Measurements from ENCODE around the gene CLASRP.

Gene CLASRP

DNA sequence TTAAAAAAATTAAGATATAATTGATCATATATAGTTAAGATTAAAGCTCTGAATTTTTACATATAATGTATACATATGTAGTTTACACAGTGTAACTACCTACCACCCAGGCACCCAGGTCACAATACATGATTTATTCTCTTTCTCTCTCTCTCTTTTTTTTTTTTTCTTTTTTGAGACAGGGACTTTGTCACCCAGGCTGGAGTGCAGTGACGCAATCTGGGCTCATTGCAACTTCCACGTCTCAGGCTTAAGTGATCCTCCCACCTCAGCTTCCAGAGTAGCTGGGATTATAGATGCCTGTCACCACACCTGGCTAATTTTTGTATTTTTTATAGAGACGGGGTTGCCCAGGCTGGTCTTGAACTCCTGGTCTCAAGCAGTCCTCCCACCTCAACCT lies 18.8 kb upstream of the CLASRP start:
- in situ Hi-C loops (cut with HindIII; ENCODE audit: low sequenced_read_pairs) = loop anchor here (10.0 kb wide), 1 partner anchor 45 kb away; no protein-coding TSS in a partner anchor

DNA sequence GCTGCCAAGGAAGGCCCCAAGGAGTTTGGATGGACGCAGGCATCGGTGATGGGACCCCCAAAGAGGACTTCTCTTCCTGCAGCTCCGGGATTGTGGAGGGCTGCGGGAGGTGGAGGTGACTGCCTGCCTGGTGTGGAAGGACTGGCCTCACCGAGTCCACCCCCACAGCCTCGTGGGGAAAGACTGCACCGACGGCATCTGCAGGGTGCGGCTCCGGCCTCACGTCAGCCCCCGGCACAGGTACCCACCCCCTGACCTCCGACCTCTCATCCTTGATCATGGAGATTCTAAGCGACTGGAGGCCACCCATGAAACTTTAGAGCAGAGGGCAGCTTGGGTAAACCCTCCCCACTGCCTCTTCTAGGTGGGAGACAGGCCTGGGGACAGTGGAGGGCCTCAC lies 16.9 kb upstream of the CLASRP start:
- in situ Hi-C loops (cut with HindIII; ENCODE audit: low sequenced_read_pairs) = loop anchor here (10.0 kb wide), 1 partner anchor 47 kb away; no protein-coding TSS in a partner anchor

DNA sequence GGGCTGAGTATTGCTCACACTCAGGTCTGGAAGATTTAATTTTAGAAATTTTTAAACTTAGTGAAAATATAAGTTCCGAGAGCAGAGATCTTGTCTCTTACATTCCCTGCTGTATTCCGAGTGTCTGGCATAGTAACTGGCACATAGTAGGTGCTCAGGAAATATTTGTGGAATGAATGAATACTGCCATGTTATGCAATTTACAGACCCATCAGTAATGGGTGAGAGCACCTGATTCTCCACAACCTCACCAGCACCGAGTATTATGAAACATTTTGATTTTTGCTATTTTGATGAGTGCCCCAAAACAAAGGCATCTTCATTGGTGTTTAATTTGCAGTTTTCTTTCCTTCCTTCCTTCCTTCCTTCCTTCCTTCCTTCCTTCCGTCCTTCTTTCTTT lies 15.8 kb upstream of the CLASRP start:
- in situ Hi-C loops (cut with HindIII; ENCODE audit: low sequenced_read_pairs) = loop anchor here (10.0 kb wide), 1 partner anchor 48 kb away; no protein-coding TSS in a partner anchor

DNA sequence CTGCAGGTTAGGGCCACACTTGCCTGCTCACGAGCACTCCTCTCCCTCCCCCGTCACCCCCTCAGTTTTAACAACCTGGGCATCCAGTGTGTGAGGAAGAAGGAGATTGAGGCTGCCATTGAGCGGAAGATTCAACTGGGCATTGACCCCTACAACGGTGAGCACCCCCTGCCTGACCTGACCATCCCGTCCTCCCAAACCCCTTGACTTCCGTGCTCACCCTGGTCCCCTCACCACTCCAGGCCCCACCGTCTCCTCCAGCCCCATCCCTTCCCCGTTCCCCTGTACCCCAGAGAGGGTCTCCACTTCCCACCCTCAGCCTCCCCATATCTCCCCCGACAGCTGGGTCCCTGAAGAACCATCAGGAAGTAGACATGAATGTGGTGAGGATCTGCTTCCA lies 13.6 kb upstream of the CLASRP start:
- in situ Hi-C loops (cut with HindIII; ENCODE audit: low sequenced_read_pairs) = loop anchor here (10.0 to 25.0 kb wide), 2 partner anchors 50 to 112 kb away; no protein-coding TSS in a partner anchor

DNA sequence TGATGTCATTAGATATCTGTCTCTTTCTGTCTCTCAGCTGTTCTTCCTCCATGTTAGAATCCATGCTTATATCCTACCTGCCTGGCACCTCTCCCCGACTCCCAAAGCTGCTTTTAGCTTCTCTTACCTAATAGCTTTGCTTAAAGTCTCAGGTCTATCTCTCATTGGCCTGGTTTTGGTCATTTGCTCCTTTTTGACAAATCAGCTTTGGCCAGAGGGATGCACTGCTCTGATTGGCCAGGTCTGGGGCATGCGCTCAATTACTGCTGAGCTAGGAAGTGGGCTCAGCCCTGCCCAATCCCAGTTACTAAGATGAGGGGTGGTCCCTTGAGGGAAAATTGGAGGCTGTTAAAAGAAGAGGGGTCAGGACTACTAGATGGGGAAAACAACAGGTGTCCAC lies 11.5 kb upstream of the CLASRP start:
- in situ Hi-C loops (cut with HindIII; ENCODE audit: low sequenced_read_pairs) = loop anchor here (10.0 to 25.0 kb wide), 2 partner anchors 53 to 110 kb away; no protein-coding TSS in a partner anchor

DNA sequence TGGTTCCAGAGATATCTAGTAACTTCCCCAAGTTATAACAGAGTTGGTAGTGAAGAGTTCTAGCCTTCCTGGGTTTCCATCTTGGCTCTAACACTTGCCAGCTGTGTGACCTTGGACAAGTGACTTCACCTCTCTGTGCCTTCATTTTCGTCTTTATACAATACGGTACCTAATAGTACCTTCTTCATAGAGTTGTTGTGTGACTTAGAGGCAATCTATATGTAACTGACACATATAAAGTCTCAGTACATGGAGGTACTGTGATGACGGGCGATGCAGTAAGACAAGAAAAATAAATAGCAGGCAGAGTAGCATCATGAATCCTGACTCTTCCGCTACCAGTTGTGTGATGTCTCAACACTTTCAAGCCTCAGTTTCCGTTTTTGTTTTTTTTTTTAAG lies 8.0 kb upstream of the CLASRP start:
- in situ Hi-C loops (cut with HindIII; ENCODE audit: low sequenced_read_pairs) = loop anchor here (25.0 kb wide), 1 partner anchor 106 kb away; no protein-coding TSS in a partner anchor

DNA sequence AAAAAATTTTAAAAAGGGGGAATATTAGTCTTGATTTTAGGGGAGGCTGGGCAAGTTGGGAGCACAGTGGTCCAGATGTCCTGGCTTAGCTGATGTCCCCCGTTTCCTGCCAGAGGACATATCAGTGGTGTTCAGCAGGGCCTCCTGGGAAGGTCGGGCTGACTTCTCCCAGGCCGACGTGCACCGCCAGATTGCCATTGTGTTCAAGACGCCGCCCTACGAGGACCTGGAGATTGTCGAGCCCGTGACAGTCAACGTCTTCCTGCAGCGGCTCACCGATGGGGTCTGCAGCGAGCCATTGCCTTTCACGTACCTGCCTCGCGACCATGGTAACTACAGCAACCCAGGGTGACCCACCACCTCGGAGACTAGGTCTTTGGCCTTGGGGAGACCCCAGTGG lies 6.4 kb upstream of the CLASRP start:
- in situ Hi-C loops (cut with HindIII; ENCODE audit: low sequenced_read_pairs) = loop anchor here (25.0 kb wide), 1 partner anchor 105 kb away; no protein-coding TSS in a partner anchor

DNA sequence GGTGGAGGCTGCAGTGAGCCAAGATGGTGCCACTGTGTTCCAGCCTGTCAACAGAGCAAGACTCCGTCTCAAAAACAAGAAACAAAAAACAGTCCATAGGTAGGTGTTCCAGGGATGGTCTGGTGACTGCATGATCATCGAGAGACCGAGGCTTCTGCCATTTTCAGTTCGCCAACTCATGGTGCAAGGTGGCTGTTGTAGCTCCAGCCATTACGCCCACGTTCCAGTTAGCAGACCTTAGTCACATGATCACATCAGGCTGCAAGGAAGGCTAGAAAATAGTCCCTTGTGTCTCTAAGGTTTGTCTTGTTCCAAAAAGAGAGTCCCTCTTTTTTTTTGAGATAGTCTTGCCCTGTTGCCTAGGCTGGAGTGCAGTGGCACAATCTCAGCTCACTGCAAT lies 3.1 kb upstream of the CLASRP start:
- in situ Hi-C loops (cut with HindIII; ENCODE audit: low sequenced_read_pairs) = loop anchor here (25.0 kb wide), 1 partner anchor 102 kb away; no protein-coding TSS in a partner anchor

DNA sequence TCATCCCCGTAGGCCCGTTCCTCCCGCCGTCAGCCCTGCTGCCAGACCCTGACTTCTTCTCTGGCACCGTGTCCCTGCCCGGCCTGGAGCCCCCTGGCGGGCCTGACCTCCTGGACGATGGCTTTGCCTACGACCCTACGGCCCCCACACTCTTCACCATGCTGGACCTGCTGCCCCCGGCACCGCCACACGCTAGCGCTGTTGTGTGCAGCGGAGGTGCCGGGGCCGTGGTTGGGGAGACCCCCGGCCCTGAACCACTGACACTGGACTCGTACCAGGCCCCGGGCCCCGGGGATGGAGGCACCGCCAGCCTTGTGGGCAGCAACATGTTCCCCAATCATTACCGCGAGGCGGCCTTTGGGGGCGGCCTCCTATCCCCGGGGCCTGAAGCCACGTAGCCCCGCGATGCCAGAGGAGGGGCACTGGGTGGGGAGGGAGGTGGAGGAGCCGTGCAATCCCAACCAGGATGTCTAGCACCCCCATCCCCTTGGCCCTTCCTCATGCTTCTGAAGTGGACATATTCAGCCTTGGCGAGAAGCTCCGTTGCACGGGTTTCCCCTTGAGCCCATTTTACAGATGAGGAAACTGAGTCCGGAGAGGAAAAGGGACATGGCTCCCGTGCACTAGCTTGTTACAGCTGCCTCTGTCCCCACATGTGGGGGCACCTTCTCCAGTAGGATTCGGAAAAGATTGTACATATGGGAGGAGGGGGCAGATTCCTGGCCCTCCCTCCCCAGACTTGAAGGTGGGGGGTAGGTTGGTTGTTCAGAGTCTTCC lies 1.3 kb upstream of the CLASRP start:
- in situ Hi-C loops (cut with HindIII; ENCODE audit: low sequenced_read_pairs) = loop anchor here (25.0 kb wide), 1 partner anchor 100 kb away; no protein-coding TSS in a partner anchor

DNA sequence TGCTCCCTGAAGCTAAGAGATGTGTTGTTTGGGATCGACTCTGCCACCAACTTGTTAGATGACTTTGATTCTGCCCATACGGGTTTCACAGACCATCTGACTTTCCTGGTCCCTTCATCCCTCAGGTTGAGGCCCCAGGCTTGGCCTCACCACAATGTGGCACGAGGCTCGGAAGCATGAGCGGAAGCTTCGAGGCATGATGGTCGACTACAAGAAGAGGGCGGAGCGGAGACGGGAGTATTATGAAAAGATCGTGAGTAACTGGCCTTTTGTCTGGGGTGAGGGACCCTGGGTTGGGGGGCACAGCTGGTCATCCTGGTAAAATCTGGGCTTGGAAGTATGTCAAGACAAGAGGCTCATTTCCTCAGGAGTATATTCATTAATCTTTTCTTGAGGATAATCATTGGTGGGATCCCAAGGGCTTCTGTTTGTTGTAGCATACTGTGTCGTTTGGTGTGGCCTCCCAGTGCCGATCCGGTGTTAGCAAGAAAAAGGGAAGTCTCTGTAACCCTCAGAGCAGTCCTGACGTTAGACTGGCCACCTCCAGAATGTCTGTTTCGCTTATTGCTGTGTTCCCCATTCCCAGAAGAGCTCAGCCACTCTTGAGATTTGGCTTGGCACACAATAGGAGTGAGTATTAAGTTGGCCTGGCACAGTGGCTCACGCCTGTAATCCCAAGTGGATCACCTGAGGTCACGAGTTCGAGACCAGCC lies 1.4 kb downstream of the CLASRP start:
- in situ Hi-C loops (cut with HindIII; ENCODE audit: low sequenced_read_pairs) = loop anchor here (10.0 to 25.0 kb wide), 2 partner anchors 85 to 97 kb away; partner anchors contain the start of gene CLPTM1

DNA sequence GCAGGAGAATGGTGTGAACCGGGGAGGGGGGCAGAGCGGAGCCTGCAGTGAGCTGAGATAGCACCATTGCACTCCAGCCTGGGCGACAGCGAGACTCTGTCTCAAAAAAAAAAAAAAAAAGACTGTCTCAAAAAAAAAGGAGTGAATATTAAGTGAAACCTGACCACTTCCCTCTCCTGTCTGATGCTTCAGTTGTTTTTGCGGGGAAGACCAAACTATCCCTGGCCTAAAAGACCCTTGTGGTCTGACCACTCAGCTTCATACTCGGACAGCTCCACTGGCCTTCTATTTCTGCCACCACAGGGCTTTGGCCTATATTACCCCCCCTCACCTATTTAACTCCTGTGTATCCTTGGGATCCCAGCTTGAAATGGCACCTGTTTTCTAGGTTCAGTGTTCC lies 2.3 kb downstream of the CLASRP start:
- in situ Hi-C loops (cut with HindIII; ENCODE audit: low sequenced_read_pairs) = loop anchor here (10.0 to 25.0 kb wide), 2 partner anchors 86 to 96 kb away; partner anchors contain the start of gene CLPTM1

DNA sequence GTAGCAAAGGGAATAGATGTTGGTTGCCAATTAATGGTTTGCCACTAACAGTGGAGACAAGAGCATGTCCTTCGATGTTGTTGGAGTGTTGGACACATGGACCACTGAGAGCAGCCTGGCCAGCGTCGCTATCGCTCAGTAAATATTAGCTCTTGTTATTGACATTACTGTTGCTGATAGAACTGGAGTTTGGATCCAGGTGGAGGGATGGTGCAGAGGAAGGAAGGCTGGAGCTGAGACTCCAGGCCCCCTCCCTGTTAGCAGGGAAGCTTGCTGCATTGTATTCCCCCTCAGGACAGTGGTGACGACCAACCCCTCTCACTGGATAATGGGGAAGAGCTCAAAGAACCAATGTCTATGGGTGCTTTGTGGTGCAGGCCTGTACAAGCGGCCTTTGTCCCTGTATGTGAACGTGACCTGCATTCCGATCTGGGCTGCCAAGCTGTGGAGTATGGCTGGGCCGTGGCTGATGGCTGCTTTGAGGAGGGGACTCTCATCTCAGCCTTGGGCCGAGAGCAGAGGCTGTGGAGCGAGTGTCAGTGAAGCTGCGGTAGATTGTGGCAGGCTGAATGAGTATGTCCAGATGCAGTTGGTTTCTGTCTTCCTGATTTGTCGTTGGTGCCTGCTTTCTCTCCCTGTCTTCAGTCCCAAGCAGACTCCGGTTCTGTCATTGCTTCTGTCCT lies 7.0 kb downstream of the CLASRP start:
- in situ Hi-C loops (cut with HindIII; ENCODE audit: low sequenced_read_pairs) = loop anchor here (10.0 to 25.0 kb wide), 2 partner anchors 91 kb away; partner anchors contain the start of gene CLPTM1

DNA sequence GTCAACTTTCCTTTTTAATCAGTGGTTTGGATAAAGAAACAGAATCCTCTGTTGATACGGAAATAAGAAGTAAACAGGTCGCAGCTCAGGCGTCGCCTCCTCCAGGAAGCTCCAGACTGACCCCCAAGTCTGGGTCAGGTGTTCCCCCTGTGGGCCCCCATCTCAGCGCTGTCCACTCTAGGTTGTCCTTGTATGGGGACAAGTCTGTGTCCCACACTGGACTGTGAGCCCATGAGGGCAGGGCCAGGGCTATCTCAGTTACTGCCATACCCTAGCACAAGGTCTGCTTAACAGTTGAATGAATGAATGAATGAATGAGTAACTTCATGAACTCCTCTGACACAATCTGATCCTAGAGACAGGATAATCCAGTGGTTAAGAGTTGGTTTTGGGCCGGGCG lies 7.5 kb downstream of the CLASRP start:
- in situ Hi-C loops (cut with HindIII; ENCODE audit: low sequenced_read_pairs) = loop anchor here (10.0 to 25.0 kb wide), 2 partner anchors 91 to 92 kb away; partner anchors contain the start of gene CLPTM1

DNA sequence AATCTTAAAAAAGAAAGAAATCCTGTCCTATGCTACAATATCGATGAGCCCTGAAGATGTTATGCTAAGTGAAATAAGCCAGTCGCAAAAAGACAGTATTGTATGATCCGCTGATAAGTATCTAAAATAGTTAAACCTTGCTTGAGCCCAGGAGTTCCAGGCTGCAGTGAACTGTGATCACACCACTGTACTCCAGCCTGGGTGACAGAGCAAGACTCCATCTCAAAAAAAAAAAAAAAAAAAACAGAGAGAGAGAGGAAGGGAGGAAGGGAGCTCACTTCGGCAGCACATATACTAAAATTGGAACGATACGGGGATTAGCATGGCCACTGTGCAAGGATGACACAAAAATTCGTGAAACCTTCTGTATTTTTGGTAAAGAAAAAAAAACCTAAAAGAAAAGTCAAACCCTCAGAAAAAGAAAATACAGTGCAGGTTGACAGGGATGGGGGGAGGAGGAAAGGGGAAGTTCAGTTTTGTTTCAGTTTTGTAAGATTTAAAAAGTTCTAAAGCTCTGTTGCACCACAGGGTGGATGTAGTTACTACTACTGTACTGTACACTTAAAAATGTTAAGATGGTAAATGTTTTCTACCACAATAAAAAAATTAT lies 8.4 kb downstream of the CLASRP start:
- in situ Hi-C loops (cut with HindIII; ENCODE audit: low sequenced_read_pairs) = loop anchor here (10.0 to 25.0 kb wide), 2 partner anchors 90 to 92 kb away; partner anchors contain the start of gene CLPTM1

DNA sequence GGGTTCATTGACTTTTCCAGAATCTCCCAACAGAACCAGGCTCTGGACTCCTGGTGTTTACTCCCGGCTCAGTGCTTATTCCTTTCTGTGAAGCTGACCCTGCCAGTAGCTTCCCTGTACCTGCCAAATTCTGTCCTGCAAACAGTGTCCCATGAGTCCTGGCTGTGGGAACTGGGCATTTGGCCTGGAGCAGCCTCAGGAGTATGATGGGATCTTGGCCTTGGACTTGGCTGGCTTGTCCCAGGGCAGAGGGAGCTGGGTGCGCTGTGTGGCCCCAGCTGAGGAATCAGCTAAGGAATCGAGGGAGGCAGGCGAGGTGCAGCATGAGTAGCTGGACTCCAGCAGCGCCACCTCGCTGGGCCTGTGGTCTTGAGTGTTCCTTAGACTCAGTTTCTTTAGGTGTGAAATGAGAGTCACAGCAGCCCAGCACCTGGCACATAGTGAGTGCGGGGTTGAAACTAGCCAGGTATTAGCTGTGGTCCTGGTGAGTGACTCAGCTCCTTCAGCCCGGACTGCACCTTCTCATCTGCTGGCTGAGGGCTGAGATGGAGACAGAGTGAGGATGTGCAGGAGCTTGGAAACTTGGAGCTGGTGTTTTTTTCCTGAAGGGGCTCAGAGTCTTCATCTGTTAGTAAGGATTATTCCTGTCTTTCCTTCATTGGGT lies 10.4 kb downstream of the CLASRP start:
- in situ Hi-C loops (cut with HindIII; ENCODE audit: low sequenced_read_pairs) = loop anchor here (10.0 to 25.0 kb wide), 2 partner anchors 88 to 94 kb away; partner anchors contain the start of gene CLPTM1

DNA sequence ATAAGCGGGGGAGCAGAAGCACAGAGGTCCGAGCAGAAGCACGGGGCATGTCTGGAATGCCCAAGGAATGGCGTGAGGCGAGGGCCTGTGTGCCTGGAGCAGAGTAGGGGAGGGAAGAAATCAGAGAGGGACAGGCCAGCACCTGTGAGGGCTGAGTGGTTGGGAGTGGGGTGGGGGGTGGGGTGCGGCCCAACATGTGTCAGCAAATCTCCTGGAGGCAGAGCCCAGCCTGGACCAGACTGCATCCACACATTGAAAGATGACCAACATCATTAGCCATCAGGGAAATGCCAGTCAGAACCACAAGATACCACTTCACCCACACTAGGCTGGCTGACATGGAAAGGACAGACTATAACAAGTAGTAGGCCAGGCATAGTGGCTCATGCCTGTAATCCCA lies 11.2 kb downstream of the CLASRP start:
- in situ Hi-C loops (cut with HindIII; ENCODE audit: low sequenced_read_pairs) = no loop called here

DNA sequence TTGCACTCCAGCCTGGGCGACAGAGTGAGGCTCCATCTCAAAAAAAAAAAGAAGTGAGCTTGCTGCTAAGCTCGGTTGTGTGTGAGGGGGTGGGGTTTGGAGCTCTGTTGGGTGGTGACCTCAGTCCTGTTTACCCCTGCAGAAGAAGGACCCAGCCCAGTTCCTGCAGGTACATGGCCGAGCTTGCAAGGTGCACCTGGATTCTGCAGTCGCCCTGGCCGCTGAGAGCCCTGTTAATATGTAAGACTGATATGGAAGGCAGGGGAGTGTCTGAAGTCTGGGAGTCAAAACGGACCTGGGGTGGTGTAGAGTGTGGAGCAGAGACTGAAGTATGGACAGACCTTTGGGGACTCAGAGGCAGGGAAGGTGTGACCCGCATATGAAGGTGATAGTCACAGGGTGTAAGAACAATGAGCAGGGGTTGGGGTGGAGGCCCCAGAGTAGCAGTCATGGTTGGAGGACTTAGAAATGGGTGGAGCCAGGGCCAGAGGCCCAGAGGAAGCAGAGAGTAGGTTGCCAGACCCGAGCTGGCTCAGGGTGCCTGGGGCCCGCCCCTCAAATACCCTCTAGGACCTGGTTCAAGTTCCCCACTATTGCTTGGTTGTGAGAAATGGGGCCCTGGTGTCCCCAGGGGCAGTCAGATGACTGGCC lies 13.2 kb downstream of the CLASRP start:
- in situ Hi-C loops (cut with HindIII; ENCODE audit: low sequenced_read_pairs) = no loop called here

DNA sequence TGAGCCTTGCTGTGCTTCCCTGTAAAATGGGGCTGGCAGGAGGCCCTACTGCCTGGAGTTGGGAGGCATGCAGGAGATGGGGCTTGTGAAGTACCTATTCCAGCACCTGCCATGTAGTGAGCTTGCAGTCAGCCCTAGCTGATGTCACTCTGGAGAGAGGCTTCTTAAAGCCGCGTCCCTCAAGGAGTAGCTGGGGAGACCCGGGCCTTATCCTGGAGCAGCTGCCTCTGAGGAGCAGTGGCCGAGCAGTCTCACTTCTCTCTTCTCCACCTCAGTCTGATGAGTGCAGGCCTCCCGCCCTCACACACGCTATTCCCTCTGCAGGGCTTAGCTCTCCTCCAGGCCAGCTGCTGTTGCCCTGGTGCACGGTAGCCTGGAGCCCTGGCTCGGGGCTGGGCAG lies 18.0 kb downstream of the CLASRP start:
- in situ Hi-C loops (cut with HindIII; ENCODE audit: low sequenced_read_pairs) = no loop called here

DNA sequence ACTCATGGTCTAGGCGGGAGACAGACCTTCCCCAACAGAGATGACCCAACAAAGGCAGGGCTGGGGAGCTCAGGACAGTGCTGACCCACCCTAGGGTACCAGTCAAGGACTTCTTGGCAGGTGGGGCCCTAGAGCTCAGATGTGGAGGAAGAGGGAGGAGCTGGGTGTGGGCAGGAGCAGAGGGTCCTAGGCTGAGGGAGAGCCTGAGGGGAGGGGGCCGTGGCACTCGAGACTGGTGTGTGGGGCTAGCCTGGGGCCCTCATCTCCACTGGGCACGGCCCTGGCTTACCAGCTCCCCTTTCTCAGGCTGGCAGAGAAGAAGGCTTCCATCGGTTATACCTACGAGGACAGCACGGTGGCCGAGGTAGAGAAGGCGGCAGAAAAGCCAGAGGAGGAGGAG lies 18.6 kb downstream of the CLASRP start:
- in situ Hi-C loops (cut with HindIII; ENCODE audit: low sequenced_read_pairs) = no loop called here

Data from endothelial cell of hepatic sinusoid (primary cell).